ENCODE measurements around the gene HDAC7. TPM values are rescaled to one million over a fixed set of nuclear protein-coding genes. Genes with fewer than 3 reads are reported as not detected.
"Not testable (repeated sequence)": the region's sequence is repeated elsewhere in the genome, so short reads cannot be mapped to it uniquely, and the experiment has no call there.

The HDAC7 gene
- polyA plus RNA-seq, 2 donors = 20.9 to 35.6 TPM

- Histone ChIP-seq H3K4me3 (ENCODE audit: low read depth in 1 of 2, low read length in 2 of 2) (peak overlapping the region; percentile 12 to 17), H3K4me1 (ENCODE audit: control insufficient read depth in 2 of 2, insufficient read depth in 2 of 2, low read length in 1 of 2) (peaks cover 15 to 37% of the 10 kb centered on the region in 2 donors), H3K27ac (ENCODE audit: low read depth in 2 of 2, low read length in 1 of 2) (peak overlapping the region; percentile 98), H3K27me3 (ENCODE audit: control insufficient read depth in 1 of 2, insufficient read depth in 2 of 2, low read length in 2 of 2) (no peaks in the 10 kb centered on the region), H3K9me3 (ENCODE audit: control insufficient read depth in 2 of 2, insufficient read depth in 1 of 2, low read depth in 1 of 2, low read length in 1 of 2) (no peaks in the 10 kb centered on the region), H3K36me3 (ENCODE audit: control insufficient read depth in 2 of 2, insufficient read depth in 2 of 2, low read length in 1 of 2) (peaks cover 0 to 3% of the 10 kb centered on the region in 2 donors)
- WGBS, 2 donors = 37 to 54% methylated on average over 12 of the region's 12 CpGs
These were observed 3.1 kb downstream of the HDAC7 start for GRCh38 chr12:47816403-47817271.

GRCh38 chr12:47815447-47815846 is 4.3 kb downstream of the HDAC7 start:
- not testable (repeated sequence) for H3K27me3 ChIP-seq (ENCODE audit: control insufficient read depth in 1 of 2, insufficient read depth in 2 of 2, low read length in 2 of 2); H3K4me3 ChIP-seq (ENCODE audit: low read depth in 1 of 2, low read length in 2 of 2); H3K36me3 ChIP-seq (ENCODE audit: control insufficient read depth in 2 of 2, insufficient read depth in 2 of 2, low read length in 1 of 2); H3K9me3 ChIP-seq (ENCODE audit: control insufficient read depth in 2 of 2, insufficient read depth in 1 of 2, low read depth in 1 of 2, low read length in 1 of 2)
- peaks cover 16 to 31% of the 10 kb centered on the region in 2 donors for H3K4me1 ChIP-seq (ENCODE audit: control insufficient read depth in 2 of 2, insufficient read depth in 2 of 2, low read length in 1 of 2)
- WGBS, 2 donors = 92 to 95% methylated on average over 5 of the region's 5 CpGs
- H3K27ac ChIP-seq (ENCODE audit: low read depth in 2 of 2, low read length in 1 of 2) = peak overlapping the region; percentile 48 to 92

- peaks cover 0 to 3% of the 10 kb centered on the region in 2 donors for H3K36me3 ChIP-seq (ENCODE audit: control insufficient read depth in 2 of 2, insufficient read depth in 2 of 2, low read length in 1 of 2)
- peaks cover 16 to 35% of the 10 kb centered on the region in 2 donors for H3K4me1 ChIP-seq (ENCODE audit: control insufficient read depth in 2 of 2, insufficient read depth in 2 of 2, low read length in 1 of 2)
- H3K27me3 ChIP-seq (ENCODE audit: control insufficient read depth in 1 of 2, insufficient read depth in 2 of 2, low read length in 2 of 2) = no peaks in the 10 kb centered on the region
- H3K27ac ChIP-seq (ENCODE audit: low read depth in 2 of 2, low read length in 1 of 2) = peak overlapping the region; percentile 92 to 99
- no peaks in the 10 kb centered on the region for H3K9me3 ChIP-seq (ENCODE audit: control insufficient read depth in 2 of 2, insufficient read depth in 1 of 2, low read depth in 1 of 2, low read length in 1 of 2)
- H3K4me3 ChIP-seq (ENCODE audit: low read depth in 1 of 2, low read length in 2 of 2) = no peak overlapping the region
- WGBS, 2 donors = 56 to 62% methylated on average over 3 of the region's 3 CpGs
These were observed 5.0 kb downstream of the HDAC7 start for GRCh38 chr12:47814539-47815170.

- WGBS, 2 donors = 37 to 40% methylated on average over 9 of the region's 9 CpGs
- Histone ChIP-seq H3K9me3 (ENCODE audit: control insufficient read depth in 2 of 2, insufficient read depth in 1 of 2, low read depth in 1 of 2, low read length in 1 of 2) (no peaks in the 10 kb centered on the region), H3K27ac (ENCODE audit: low read depth in 2 of 2, low read length in 1 of 2) (peak overlapping the region; percentile 92 to 99), H3K27me3 (ENCODE audit: control insufficient read depth in 1 of 2, insufficient read depth in 2 of 2, low read length in 2 of 2) (no peaks in the 10 kb centered on the region), H3K4me1 (ENCODE audit: control insufficient read depth in 2 of 2, insufficient read depth in 2 of 2, low read length in 1 of 2) (peaks cover 21 to 39% of the 10 kb centered on the region in 2 donors), H3K36me3 (ENCODE audit: control insufficient read depth in 2 of 2, insufficient read depth in 2 of 2, low read length in 1 of 2) (peaks cover 0 to 3% of the 10 kb centered on the region in 2 donors), H3K4me3 (ENCODE audit: low read depth in 1 of 2, low read length in 2 of 2) (peak overlapping the region; percentile 37 to 55)
These were observed 6.0 kb downstream of the HDAC7 start for GRCh38 chr12:47813511-47814196.

GRCh38 chr12:47812797-47813510 is 6.7 kb downstream of the HDAC7 start:
- H3K4me1 ChIP-seq (ENCODE audit: control insufficient read depth in 2 of 2, insufficient read depth in 2 of 2, low read length in 1 of 2) = peaks cover 25 to 40% of the 10 kb centered on the region in 2 donors
- 0 to 1% methylated on average over 37 of the region's 37 CpGs for WGBS, 2 donors
- H3K27ac ChIP-seq (ENCODE audit: low read depth in 2 of 2, low read length in 1 of 2) = peak overlapping the region; percentile 92 to 99
- peaks cover 0 to 3% of the 10 kb centered on the region in 2 donors for H3K36me3 ChIP-seq (ENCODE audit: control insufficient read depth in 2 of 2, insufficient read depth in 2 of 2, low read length in 1 of 2)
- no peaks in the 10 kb centered on the region for H3K9me3 ChIP-seq (ENCODE audit: control insufficient read depth in 2 of 2, insufficient read depth in 1 of 2, low read depth in 1 of 2, low read length in 1 of 2)
- peak overlapping the region; percentile 37 to 55 for H3K4me3 ChIP-seq (ENCODE audit: low read depth in 1 of 2, low read length in 2 of 2)
- H3K27me3 ChIP-seq (ENCODE audit: control insufficient read depth in 1 of 2, insufficient read depth in 2 of 2, low read length in 2 of 2) = no peaks in the 10 kb centered on the region

GRCh38 chr12:47811581-47812484 is 7.9 kb downstream of the HDAC7 start:
- Histone ChIP-seq H3K9me3 (ENCODE audit: control insufficient read depth in 2 of 2, insufficient read depth in 1 of 2, low read depth in 1 of 2, low read length in 1 of 2) (no peaks in the 10 kb centered on the region), H3K4me3 (ENCODE audit: low read depth in 1 of 2, low read length in 2 of 2) (no peak overlapping the region), H3K27me3 (ENCODE audit: control insufficient read depth in 1 of 2, insufficient read depth in 2 of 2, low read length in 2 of 2) (no peaks in the 10 kb centered on the region), H3K4me1 (ENCODE audit: control insufficient read depth in 2 of 2, insufficient read depth in 2 of 2, low read length in 1 of 2) (peaks cover 25 to 37% of the 10 kb centered on the region in 2 donors), H3K36me3 (ENCODE audit: control insufficient read depth in 2 of 2, insufficient read depth in 2 of 2, low read length in 1 of 2) (peaks cover 0 to 3% of the 10 kb centered on the region in 2 donors), H3K27ac (ENCODE audit: low read depth in 2 of 2, low read length in 1 of 2) (peak overlapping the region; percentile 92 to 96)
- 31 to 38% methylated on average over 14 of the region's 14 CpGs for WGBS, 2 donors

GRCh38 chr12:47811072-47811396 is 8.7 kb downstream of the HDAC7 start:
- Histone ChIP-seq H3K9me3 (ENCODE audit: control insufficient read depth in 2 of 2, insufficient read depth in 1 of 2, low read depth in 1 of 2, low read length in 1 of 2) (no peaks in the 10 kb centered on the region), H3K4me1 (ENCODE audit: control insufficient read depth in 2 of 2, insufficient read depth in 2 of 2, low read length in 1 of 2) (peaks cover 23 to 38% of the 10 kb centered on the region in 2 donors), H3K27ac (ENCODE audit: low read depth in 2 of 2, low read length in 1 of 2) (peak overlapping the region; percentile 82 to 92), H3K36me3 (ENCODE audit: control insufficient read depth in 2 of 2, insufficient read depth in 2 of 2, low read length in 1 of 2) (peaks cover 0 to 3% of the 10 kb centered on the region in 2 donors), H3K4me3 (ENCODE audit: low read depth in 1 of 2, low read length in 2 of 2) (no peak overlapping the region), H3K27me3 (ENCODE audit: control insufficient read depth in 1 of 2, insufficient read depth in 2 of 2, low read length in 2 of 2) (no peaks in the 10 kb centered on the region)
- WGBS, 2 donors = 70 to 72% methylated on average over 2 of the region's 2 CpGs

GRCh38 chr12:47809518-47809917 is 10.2 kb downstream of the HDAC7 start:
- WGBS, 2 donors = 69 to 78% methylated on average over 9 of the region's 9 CpGs
- not testable (repeated sequence) for H3K36me3 ChIP-seq (ENCODE audit: control insufficient read depth in 2 of 2, insufficient read depth in 2 of 2, low read length in 1 of 2); H3K27ac ChIP-seq (ENCODE audit: low read depth in 2 of 2, low read length in 1 of 2); H3K4me3 ChIP-seq (ENCODE audit: low read depth in 1 of 2, low read length in 2 of 2); H3K9me3 ChIP-seq (ENCODE audit: control insufficient read depth in 2 of 2, insufficient read depth in 1 of 2, low read depth in 1 of 2, low read length in 1 of 2); H3K27me3 ChIP-seq (ENCODE audit: control insufficient read depth in 1 of 2, insufficient read depth in 2 of 2, low read length in 2 of 2)
- peaks cover 25 to 38% of the 10 kb centered on the region in 2 donors for H3K4me1 ChIP-seq (ENCODE audit: control insufficient read depth in 2 of 2, insufficient read depth in 2 of 2, low read length in 1 of 2)
